Suprapubic skin (tissue), 4 donors: ENCODE results near the gene SMIM13.

Experiments used
- CTCF ChIP-seq, 2 donors: fragments of 200-600 bp in 1 of 2; fragments of 450-650 bp in 1 of 2; sonication (generic) in 1 of 2; IDR thresholded peaks; one replicate each; pipeline ENCODE4 v1.5.1; 2016 to 2019; ENCODE audit warnings: antibody characterized with exemption in 2 of 2, mild to moderate bottlenecking in 1 of 2, moderate library complexity in 1 of 2
- EP300 ChIP-seq: sonication (generic); formaldehyde crosslinking; IDR thresholded peaks from one replicate; pipeline ENCODE4 v1.6.1; 2017; ENCODE audit warnings: antibody characterized with exemption
- POLR2A ChIP-seq, 2 donors: fragments of 450-650 bp; IDR thresholded peaks; one replicate each; pipeline ENCODE4 v1.6.1; 2017; ENCODE audit warnings: antibody characterized with exemption in 2 of 2, mild to moderate bottlenecking in 2 of 2, moderate library complexity in 2 of 2
- POLR2AphosphoS5 ChIP-seq, 3 donors: sonication (generic); formaldehyde crosslinking; IDR thresholded peaks; one replicate each; pipeline ENCODE4 v1.6.1; 2017; ENCODE audit warnings: antibody characterized with exemption in 3 of 3

GRCh38 chr6:11179088-11179418, 85.4 kb downstream of the SMIM13 start:
- no peak for TF ChIP-seq CTCF (IDR thresholded peaks at IDR 0.05)
- no peak for TF ChIP-seq POLR2AphosphoS5 (IDR thresholded peaks at IDR 0.05)
- no peak for TF ChIP-seq POLR2A (IDR thresholded peaks at IDR 0.05)
- TF ChIP-seq EP300: no peak
